CD4-positive, CD25-positive, alpha-beta regulatory T cell (primary cell): ENCODE measurements around the gene C2CD4D. TPM values are rescaled to one million over a fixed set of nuclear protein-coding genes. Genes with fewer than 3 reads are reported as not detected.

Experiments
- ATAC-seq, 2 donors: fragments of 150-1000 bp; cut with Tn5 transposase; one replicate each; pipeline ENCODE4 v1.10.0; 2021; ENCODE audit warnings: low read depth in 2 of 2, moderate number of reproducible peaks in 2 of 2, moderate library complexity in 1 of 2
- DNase-seq, 3 donors: peaks; one replicate each; pipeline versions ENCODE4 v3.0.0 to v3.0.0-alpha.2; 2012 to 2022; ENCODE audit warnings: mixed read lengths in 1 of 3
- H3K27ac ChIP-seq: one replicate; pipeline ENCODE4 v1.7.0; 2013; ENCODE audit warnings: mild to moderate bottlenecking, low read length; ENCODE audit not compliant: insufficient read depth, poor library complexity, severe bottlenecking
- H3K27me3 ChIP-seq: one replicate; pipeline ENCODE4 v1.7.0; 2013; ENCODE audit warnings: low read length; ENCODE audit not compliant: control insufficient read depth, insufficient read depth
- H3K36me3 ChIP-seq: one replicate; pipeline ENCODE4 v1.7.0; 2013; ENCODE audit warnings: mild to moderate bottlenecking, low read length, moderate library complexity; ENCODE audit not compliant: control insufficient read depth, insufficient read depth
- H3K4me1 ChIP-seq: 2 replicates; pipeline ENCODE4 v1.7.0; 2013; ENCODE audit warnings: mild to moderate bottlenecking, low read length; ENCODE audit not compliant: insufficient read depth, control insufficient read depth, poor library complexity, severe bottlenecking
- H3K4me3 ChIP-seq: one replicate; pipeline ENCODE4 v1.7.0; 2013; ENCODE audit warnings: low read depth, mild to moderate bottlenecking, low read length, moderate library complexity
- H3K9me3 ChIP-seq, 2 experiments: 1 replicate in 1 of 2; 2 replicates in 1 of 2; pipeline ENCODE4 v1.7.0; 2013; ENCODE audit warnings: low read length in 2 of 2, mild to moderate bottlenecking in 1 of 2, moderate library complexity in 1 of 2; ENCODE audit not compliant: control insufficient read depth in 2 of 2
- H3K27ac Mint-ChIP-seq, 3 donors: one replicate each; pipeline ENCODE4 v1.8.0; 2020 to 2022; ENCODE audit warnings: mild to moderate bottlenecking in 3 of 3, mixed read lengths in 3 of 3, moderate library complexity in 2 of 3
- H3K27me3 Mint-ChIP-seq: one replicate; pipeline ENCODE4 v1.8.0; 2022; ENCODE audit warnings: mild to moderate bottlenecking, mixed read lengths
- H3K36me3 Mint-ChIP-seq: one replicate; pipeline ENCODE4 v1.8.0; 2020; ENCODE audit warnings: mixed read lengths
- H3K4me1 Mint-ChIP-seq, 4 donors: one replicate each; pipeline ENCODE4 v1.8.0; 2020 to 2022; ENCODE audit warnings: mixed read lengths in 4 of 4, mild to moderate bottlenecking in 1 of 4
- H3K4me3 Mint-ChIP-seq, 4 donors: one replicate each; pipeline ENCODE4 v1.8.0; 2020 to 2022; ENCODE audit warnings: mild to moderate bottlenecking in 4 of 4, mixed read lengths in 4 of 4, moderate library complexity in 3 of 4
- H3K9me3 Mint-ChIP-seq, 7 donors: one replicate each; pipeline ENCODE4 v1.8.0; 2020 to 2022; ENCODE audit warnings: mixed read lengths in 7 of 7, mild to moderate bottlenecking in 3 of 7, moderate library complexity in 2 of 7
- polyA plus RNA-seq, 4 donors: library from polyadenylated mRNA; unstranded; fragments of 300-500 nt; fragmentation: Illumina TruSeq; gene quantifications; one replicate each; pipeline ENCODE4 v1.2.3, GENCODE V29; 2021
- total RNA-seq: library from RNA; stranded (reverse); gene quantifications from one replicate; pipeline ENCODE4 v1.2.3, GENCODE V29; 2022

The C2CD4D gene
- total and polyA plus RNA-seq, 5 donors from 2014 or later, result 0.94 to 4.0 (median 2.2) TPM

GRCh38 chr1:151809985-151810556 is 29.5 kb downstream of the C2CD4D start:
- Histone ChIP-seq H3K27me3 (no peaks in the 10 kb centered on the region), H3K4me3 (no peak overlapping the region), H3K36me3 (no peaks in the 10 kb centered on the region), H3K4me1 (peaks cover 6% of the 10 kb centered on the region), H3K27ac (no peak overlapping the region), H3K9me3 (no peaks in the 10 kb centered on the region)
- Mint-ChIP-seq H3K4me1 (peaks cover 0 to 41% (median 10%) of the 10 kb centered on the region in 4 donors), H3K4me3 (no peak overlapping the region), H3K27ac (peak overlapping the region in 2 of 3 donors; percentile 4 to 80), H3K36me3 (no peaks in the 10 kb centered on the region), H3K27me3 (peaks cover 4% of the 10 kb centered on the region), H3K9me3 (no peaks in the 10 kb centered on the region)
- DNase-seq, result no peak
- ATAC-seq, result no peak

- H3K4me3 ChIP-seq, result no peak overlapping the region
- H3K27me3 ChIP-seq, result no peaks in the 10 kb centered on the region
- no peaks in the 10 kb centered on the region for H3K4me1 ChIP-seq
- peaks cover 0 to 36% (median 6%) of the 10 kb centered on the region in 4 donors for H3K4me1 Mint-ChIP-seq
- peak overlapping the region in 2 of 3 donors; percentile 4 to 80 for H3K27ac Mint-ChIP-seq
- no peaks in the 10 kb centered on the region for H3K36me3 ChIP-seq
- H3K27me3 Mint-ChIP-seq, result peaks cover 4% of the 10 kb centered on the region
- H3K9me3 Mint-ChIP-seq, result no peaks in the 10 kb centered on the region
- no peak overlapping the region for H3K4me3 Mint-ChIP-seq
- DNase-seq (no peak), ATAC-seq (no peak)
- H3K27ac ChIP-seq, result no peak overlapping the region
- no peaks in the 10 kb centered on the region for H3K9me3 ChIP-seq
- no peaks in the 10 kb centered on the region for H3K36me3 Mint-ChIP-seq
These were observed 30.2 kb downstream of the C2CD4D start for GRCh38 chr1:151809290-151809984.

- no peaks in the 10 kb centered on the region for H3K9me3 Mint-ChIP-seq
- no peak for ATAC-seq
- H3K4me1 Mint-ChIP-seq, result peaks cover 0 to 26% (median 5%) of the 10 kb centered on the region in 4 donors
- Histone ChIP-seq H3K27me3 (no peaks in the 10 kb centered on the region), H3K4me1 (no peaks in the 10 kb centered on the region), H3K27ac (no peak overlapping the region), H3K9me3 (no peaks in the 10 kb centered on the region), H3K4me3 (no peak overlapping the region), H3K36me3 (no peaks in the 10 kb centered on the region)
- H3K36me3 Mint-ChIP-seq, result no peaks in the 10 kb centered on the region
- no peak for DNase-seq
- no peak overlapping the region for H3K4me3 Mint-ChIP-seq
- peaks cover 4% of the 10 kb centered on the region for H3K27me3 Mint-ChIP-seq
- peak overlapping the region in 2 of 3 donors; percentile 60 to 72 for H3K27ac Mint-ChIP-seq
These were observed 31.9 kb downstream of the C2CD4D start for GRCh38 chr1:151807766-151808165.

- no peaks in the 10 kb centered on the region for H3K36me3 ChIP-seq
- H3K4me3 ChIP-seq, result no peak overlapping the region
- DNase-seq (no peak), ATAC-seq (no peak)
- peaks cover 4% of the 10 kb centered on the region for H3K27me3 Mint-ChIP-seq
- H3K36me3 Mint-ChIP-seq, result no peaks in the 10 kb centered on the region
- H3K27me3 ChIP-seq, result no peaks in the 10 kb centered on the region
- peaks cover 0 to 19% (median 3%) of the 10 kb centered on the region in 4 donors for H3K4me1 Mint-ChIP-seq
- H3K4me1 ChIP-seq, result no peaks in the 10 kb centered on the region
- H3K27ac ChIP-seq, result no peak overlapping the region
- H3K9me3 Mint-ChIP-seq, result no peaks in the 10 kb centered on the region
- H3K9me3 ChIP-seq, result no peaks in the 10 kb centered on the region
- H3K4me3 Mint-ChIP-seq, result no peak overlapping the region
- peak overlapping the region in 1 of 3 donors; percentile 66 for H3K27ac Mint-ChIP-seq
These were observed 32.5 kb downstream of the C2CD4D start for GRCh38 chr1:151807131-151807530.

- DNase-seq (no peak), ATAC-seq (no peak)
- no peak overlapping the region for H3K27ac ChIP-seq
- H3K36me3 ChIP-seq, result no peaks in the 10 kb centered on the region
- H3K4me3 ChIP-seq, result no peak overlapping the region
- no peaks in the 10 kb centered on the region for H3K36me3 Mint-ChIP-seq
- H3K4me1 ChIP-seq, result no peaks in the 10 kb centered on the region
- H3K9me3 Mint-ChIP-seq, result no peaks in the 10 kb centered on the region
- H3K27me3 Mint-ChIP-seq, result peaks cover 4% of the 10 kb centered on the region
- H3K4me1 Mint-ChIP-seq, result peaks cover 0 to 19% (median 3%) of the 10 kb centered on the region in 4 donors
- H3K9me3 ChIP-seq, result no peaks in the 10 kb centered on the region
- H3K27ac Mint-ChIP-seq, result no peak overlapping the region
- no peak overlapping the region for H3K4me3 Mint-ChIP-seq
- H3K27me3 ChIP-seq, result no peaks in the 10 kb centered on the region
These were observed 33.5 kb downstream of the C2CD4D start for GRCh38 chr1:151806170-151806569.

- Histone ChIP-seq H3K9me3 (no peaks in the 10 kb centered on the region), H3K4me1 (no peaks in the 10 kb centered on the region), H3K27ac (no peak within 1 kb of the TSS), H3K27me3 (no peaks in the 10 kb centered on the region), H3K4me3 (no peak within 1 kb of the TSS), H3K36me3 (no peaks in the 10 kb centered on the region)
- Mint-ChIP-seq H3K27me3 (peaks cover 4% of the 10 kb centered on the region), H3K9me3 (no peaks in the 10 kb centered on the region), H3K4me3 (no peak within 1 kb of the TSS), H3K27ac (no peak within 1 kb of the TSS), H3K4me1 (peaks cover 0 to 24% (median 5%) of the 10 kb centered on the region in 4 donors), H3K36me3 (no peaks in the 10 kb centered on the region)
- DNase-seq (no peak), ATAC-seq (no peak)
These were observed 34.4 kb downstream of the C2CD4D start, which contains the start of gene LINGO4 for GRCh38 chr1:151805066-151805820. Gene LINGO4 (minus strand): TSS chr1:151805419. CDS start chr1:151802704, 2,715 bp downstream.

- no peaks in the 10 kb centered on the region for H3K27me3 ChIP-seq
- H3K27ac ChIP-seq, result no peak overlapping the region
- no peaks in the 10 kb centered on the region for H3K36me3 ChIP-seq
- Mint-ChIP-seq H3K36me3 (peaks cover 7% of the 10 kb centered on the region), H3K27ac (no peak overlapping the region), H3K4me1 (peaks cover 0 to 19% (median 6%) of the 10 kb centered on the region in 4 donors), H3K27me3 (peaks cover 4% of the 10 kb centered on the region), H3K9me3 (no peaks in the 10 kb centered on the region), H3K4me3 (no peak overlapping the region)
- H3K4me1 ChIP-seq, result no peaks in the 10 kb centered on the region
- H3K9me3 ChIP-seq, result no peaks in the 10 kb centered on the region
- DNase-seq (no peak), ATAC-seq (no peak)
- H3K4me3 ChIP-seq, result no peak overlapping the region
These were observed 35.7 kb downstream of the C2CD4D start for GRCh38 chr1:151803915-151804314.
